Lower leg skin (tissue), 4 donors: ENCODE measurements around the gene RTL3. TPM values are rescaled to one million over a fixed set of nuclear protein-coding genes. Genes with fewer than 3 reads are reported as not detected.

Experiments used
- DNase-seq, 2 donors: peaks; one replicate each; pipeline ENCODE4 v3.0.0-alpha.2; 2019; ENCODE audit warnings: low spot score in 2 of 2
- H3K4me3 ChIP-seq: fragments of 200-600 bp; sonication (generic); 2 replicates; pipeline ENCODE4 v1.5.1; 2017; ENCODE audit warnings: mild to moderate bottlenecking, low read depth; ENCODE audit not compliant: poor library complexity, severe bottlenecking
- CTCF ChIP-seq, 3 donors: fragments of 450-650 bp; IDR thresholded peaks; one replicate each; pipeline ENCODE4 v1.5.1; 2016; ENCODE audit warnings: antibody characterized with exemption in 3 of 3, mild to moderate bottlenecking in 3 of 3, moderate library complexity in 2 of 3
- POLR2A ChIP-seq, 2 donors: fragments of 450-650 bp; IDR thresholded peaks; one replicate each; pipeline ENCODE4 v1.6.1; 2016 to 2017; ENCODE audit warnings: antibody characterized with exemption in 2 of 2, mild to moderate bottlenecking in 1 of 2, moderate library complexity in 1 of 2
- WGBS, 2 donors: methylation state at CpG; one replicate each; pipeline ENCODE4 v1.1.5; 2018; 5-methylcytosine and 5-hydroxymethylcytosine counted together
- intact Hi-C: fragments of 100-400 bp; cut with DNase I; formaldehyde crosslinking; loops from one replicate; pipeline ENCODE4 v1.15.0; 2023; ENCODE audit warnings: low total_unique reads
- total RNA-seq, 4 donors: library from RNA; depleted of rRNA; stranded (reverse); fragments of >200 nt; gene quantifications; one replicate each; pipeline ENCODE4 v1.1.0, GENCODE V29; 2016

Gene RTL3
- total RNA-seq, 4 donors from 2014 or later = 0.10 to 0.49 TPM; not detected in 2

- no peak for DNase-seq
- H3K4me3 ChIP-seq = no peak overlapping the region
- TF ChIP-seq POLR2A (IDR thresholded peaks at IDR 0.05) (no peak), CTCF (IDR thresholded peaks at IDR 0.05) (no peak)
- intact Hi-C loops = no loop called here
- WGBS, 2 donors = 96 to 100% methylated on average over 2 of the region's 2 CpGs
Measured at GRCh38 chrX:78687586-78687985, 28.5 kb upstream of the RTL3 start.

DNA sequence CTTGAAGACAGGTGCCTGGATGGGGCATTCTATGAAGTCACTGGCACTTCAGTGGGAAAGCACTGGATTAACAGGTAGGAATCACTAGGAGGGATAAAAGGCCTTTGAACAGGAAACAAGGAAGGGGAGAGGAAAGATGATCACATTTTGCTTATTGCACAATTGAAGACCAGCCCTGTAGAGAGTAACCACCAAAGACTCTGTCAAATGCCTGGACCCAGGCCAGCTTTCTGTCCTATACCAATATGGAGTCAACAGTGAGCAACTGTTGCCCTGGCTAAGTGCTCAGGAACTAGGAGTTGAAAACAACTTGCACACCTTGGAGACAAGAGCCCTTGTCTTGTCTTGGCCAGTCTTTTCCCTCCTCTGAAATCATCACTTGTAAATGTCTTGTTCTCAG, 14.1 kb upstream of the RTL3 start:
- no peak for DNase-seq
- intact Hi-C loops = no loop called here
- no peak for TF ChIP-seq POLR2A (IDR thresholded peaks at IDR 0.05)
- TF ChIP-seq CTCF (IDR thresholded peaks at IDR 0.05) = no peak
- H3K4me3 ChIP-seq = no peak overlapping the region

- TF ChIP-seq CTCF (IDR thresholded peaks at IDR 0.05) = no peak
- no peak for TF ChIP-seq POLR2A (IDR thresholded peaks at IDR 0.05)
- DNase-seq = no peak
- intact Hi-C loops = no loop called here
- H3K4me3 ChIP-seq = no peak overlapping the region
Measured at GRCh38 chrX:78665342-78665741, 6.2 kb upstream of the RTL3 start.

DNA sequence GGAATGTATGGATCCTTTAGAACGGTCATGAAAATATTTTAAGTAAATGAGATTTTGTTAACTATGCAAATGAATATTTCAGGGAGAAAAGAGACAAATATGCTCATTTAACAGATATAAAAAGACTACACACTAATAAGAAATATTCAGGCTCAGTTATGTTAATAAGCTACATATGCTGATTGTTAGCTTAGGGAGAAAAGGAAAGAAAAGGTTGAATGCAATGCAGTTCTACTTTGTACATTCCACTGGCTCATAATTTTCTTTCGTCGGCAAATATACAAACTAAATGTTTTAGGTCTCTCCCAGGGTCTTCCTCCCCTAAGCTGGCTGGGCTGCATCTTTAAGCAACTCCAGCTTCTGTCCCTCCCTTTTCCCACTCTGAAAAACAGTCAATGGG, 2.7 kb upstream of the RTL3 start:
- no peak overlapping the region for H3K4me3 ChIP-seq
- WGBS, 2 donors = 55 to 69% methylated on average over 3 of the region's 3 CpGs
- TF ChIP-seq POLR2A (IDR thresholded peaks at IDR 0.05) = no peak
- TF ChIP-seq CTCF (IDR thresholded peaks at IDR 0.05) = no peak
- no peak for DNase-seq
- intact Hi-C loops = no loop called here

- H3K4me3 ChIP-seq = no peak overlapping the region
- intact Hi-C loops = no loop called here
- no peak for TF ChIP-seq POLR2A (IDR thresholded peaks at IDR 0.05)
- TF ChIP-seq CTCF (IDR thresholded peaks at IDR 0.05) = no peak
- no peak for DNase-seq
- 48 to 85% methylated on average over 2 of the region's 2 CpGs for WGBS, 2 donors
Measured at GRCh38 chrX:78659955-78660354, 827 bp upstream of the RTL3 start.

DNA sequence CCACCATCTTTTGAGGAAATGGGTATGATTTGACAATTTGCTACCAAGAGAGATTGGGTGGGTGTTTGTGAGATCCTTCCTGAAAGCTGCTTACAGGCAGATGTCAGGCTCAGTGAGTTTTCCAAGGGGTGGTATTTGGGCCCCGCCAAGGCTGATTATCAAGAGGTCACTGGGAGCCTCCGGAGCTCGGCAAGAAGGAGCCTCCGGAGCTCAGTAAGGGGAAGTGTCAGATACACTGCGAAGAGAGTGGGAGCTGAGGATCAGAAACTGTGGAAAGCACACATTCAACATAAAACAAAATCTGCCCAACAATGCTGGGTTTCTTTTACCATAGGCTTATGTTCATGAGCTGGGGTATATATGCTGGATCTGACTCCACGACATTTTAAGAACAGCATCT, 714 bp downstream of the RTL3 start:
- no peak for DNase-seq
- TF ChIP-seq POLR2A (IDR thresholded peaks at IDR 0.05) (no peak), CTCF (IDR thresholded peaks at IDR 0.05) (no peak)
- H3K4me3 ChIP-seq = no peak overlapping the region
- 82 to 83% methylated on average over 6 of the region's 6 CpGs for WGBS, 2 donors
- intact Hi-C loops = no loop called here
